ENCODE measurements around the gene SOCS2.
A peak's percentile ranks its signal among the peaks of the same experiment; 100 is the strongest.
"Not testable (repeated sequence)": the region's sequence is repeated elsewhere in the genome, so short reads cannot be mapped to it uniquely, and the experiment has no call there.

SOCS2 gene

GRCh38 chr12:93549174-93549573 is 23.3 kb upstream of the SOCS2 start:
- DNase-seq (ENCODE audit: low read depth), result no peak
- no peak for TF ChIP-seq CTCF (IDR thresholded peaks at IDR 0.05; ENCODE audit: insufficient read depth, low read depth, low read length, missing control alignments)

GRCh38 chr12:93550748-93551611 is 21.5 kb upstream of the SOCS2 start:
- no peak for TF ChIP-seq CTCF (IDR thresholded peaks at IDR 0.05; ENCODE audit: insufficient read depth, low read depth, low read length, missing control alignments)
- no peak overlapping the region for H3K4me3 ChIP-seq (ENCODE audit: low read depth, low read length)

More at GRCh38 chr12:93549174-93549573, 23.3 kb upstream of the SOCS2 start:
- H3K4me3 ChIP-seq (ENCODE audit: low read depth, low read length), result no peak overlapping the region

GRCh38 chr12:93552427-93552826 is 20.0 kb upstream of the SOCS2 start:
- no peak overlapping the region for H3K4me3 ChIP-seq (ENCODE audit: low read depth, low read length)
- DNase-seq (ENCODE audit: low read depth), result no peak
- no peak for TF ChIP-seq CTCF (IDR thresholded peaks at IDR 0.05; ENCODE audit: insufficient read depth, low read depth, low read length, missing control alignments)

More at GRCh38 chr12:93550748-93551611, 21.5 kb upstream of the SOCS2 start:
- DNase-seq (ENCODE audit: low read depth), result no peak

GRCh38 chr12:93557879-93558278 is 14.6 kb upstream of the SOCS2 start:
- not testable (repeated sequence) for DNase-seq (ENCODE audit: low read depth); H3K4me3 ChIP-seq (ENCODE audit: low read depth, low read length)

- DNase-seq (ENCODE audit: low read depth); H3K4me3 ChIP-seq (ENCODE audit: low read depth, low read length): not testable (repeated sequence)
These were observed 13.8 kb upstream of the SOCS2 start for GRCh38 chr12:93558685-93559084.

- no peak overlapping the region for H3K4me3 ChIP-seq (ENCODE audit: low read depth, low read length)
- peak; percentile 29 for TF ChIP-seq CTCF (IDR thresholded peaks at IDR 0.05; ENCODE audit: insufficient read depth, low read depth, low read length, missing control alignments)
- DNase-seq (ENCODE audit: low read depth), result peak; percentile 55
These were observed 8.5 kb upstream of the SOCS2 start for GRCh38 chr12:93563807-93564538.

GRCh38 chr12:93565760-93566159 is 6.7 kb upstream of the SOCS2 start:
- DNase-seq (ENCODE audit: low read depth), result no peak
- TF ChIP-seq CTCF (IDR thresholded peaks at IDR 0.05; ENCODE audit: insufficient read depth, low read depth, low read length, missing control alignments), result no peak
- H3K4me3 ChIP-seq (ENCODE audit: low read depth, low read length), result no peak overlapping the region

Measured in GM12865 (cell line).